Prostate gland (tissue), 2 donors: ENCODE data around the gene OPN1SW.
A peak's percentile ranks its signal among the peaks of the same experiment; 100 is the strongest.

ENCODE experiments used
- POLR2A ChIP-seq: fragments of 450-650 bp; IDR thresholded peaks from one replicate; pipeline ENCODE4 v1.6.1; 2016; ENCODE audit warnings: antibody characterized with exemption, mild to moderate bottlenecking
- POLR2AphosphoS5 ChIP-seq: sonication (generic); formaldehyde crosslinking; IDR thresholded peaks from one replicate; pipeline ENCODE4 v1.6.1; 2017; ENCODE audit warnings: antibody characterized with exemption
- TF ChIP-seq, protein P1 (sequence below), 4 experiments: fragments of 200-600 bp in 2 of 4; fragments of 450-650 bp in 2 of 4; sonication (generic) in 2 of 4; IDR thresholded peaks; 1 replicate in 3 of 4; 2 replicates in 1 of 4; pipeline ENCODE4 v1.5.1; 2016 to 2019; ENCODE audit warnings: antibody characterized with exemption in 4 of 4, mild to moderate bottlenecking in 2 of 4, moderate library complexity in 2 of 4

DNA sequence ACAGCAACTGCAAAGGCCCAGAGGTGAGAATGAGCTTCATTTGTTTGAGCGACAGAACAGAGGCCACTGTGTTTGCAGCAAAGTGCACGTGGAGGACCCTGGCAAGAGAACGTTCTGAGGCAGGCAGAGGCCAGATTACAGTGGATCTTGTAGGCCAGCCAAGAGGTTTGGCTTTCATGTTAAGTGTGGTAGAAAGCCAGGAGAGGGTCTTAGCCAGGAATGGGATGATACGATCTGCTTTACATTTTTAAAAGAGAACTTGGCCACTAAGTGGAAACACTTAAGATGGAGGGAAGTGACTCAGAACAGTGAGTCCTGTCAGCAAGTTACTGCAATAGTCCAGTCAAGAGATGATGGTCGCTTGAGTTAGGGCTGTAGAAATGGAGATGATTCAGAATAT lies 20.7 kb upstream of the OPN1SW start:
- TF ChIP-seq, protein P1, sequence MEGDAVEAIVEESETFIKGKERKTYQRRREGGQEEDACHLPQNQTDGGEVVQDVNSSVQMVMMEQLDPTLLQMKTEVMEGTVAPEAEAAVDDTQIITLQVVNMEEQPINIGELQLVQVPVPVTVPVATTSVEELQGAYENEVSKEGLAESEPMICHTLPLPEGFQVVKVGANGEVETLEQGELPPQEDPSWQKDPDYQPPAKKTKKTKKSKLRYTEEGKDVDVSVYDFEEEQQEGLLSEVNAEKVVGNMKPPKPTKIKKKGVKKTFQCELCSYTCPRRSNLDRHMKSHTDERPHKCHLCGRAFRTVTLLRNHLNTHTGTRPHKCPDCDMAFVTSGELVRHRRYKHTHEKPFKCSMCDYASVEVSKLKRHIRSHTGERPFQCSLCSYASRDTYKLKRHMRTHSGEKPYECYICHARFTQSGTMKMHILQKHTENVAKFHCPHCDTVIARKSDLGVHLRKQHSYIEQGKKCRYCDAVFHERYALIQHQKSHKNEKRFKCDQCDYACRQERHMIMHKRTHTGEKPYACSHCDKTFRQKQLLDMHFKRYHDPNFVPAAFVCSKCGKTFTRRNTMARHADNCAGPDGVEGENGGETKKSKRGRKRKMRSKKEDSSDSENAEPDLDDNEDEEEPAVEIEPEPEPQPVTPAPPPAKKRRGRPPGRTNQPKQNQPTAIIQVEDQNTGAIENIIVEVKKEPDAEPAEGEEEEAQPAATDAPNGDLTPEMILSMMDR (IDR thresholded peaks at IDR 0.05) = no peak
- peak; percentile 7 for TF ChIP-seq POLR2AphosphoS5
- TF ChIP-seq POLR2A = no peak
